Measurements from ENCODE around the gene SPTBN5. TPM values are rescaled to one million over a fixed set of nuclear protein-coding genes. Genes with fewer than 3 reads are reported as not detected.

The SPTBN5 gene
- total and polyA plus RNA-seq, 2 experiments from 2014 or later, result 0.57 to 1.1 TPM

- TF ChIP-seq STAT1 (IDR thresholded peaks at IDR 0.05; ENCODE audit: unreplicated experiment) (no peak), ZNF462 (CRISPR knock-in tag; IDR thresholded peaks at IDR 0.05) (no peak), ETS1 (IDR thresholded peaks at IDR 0.05) (no peak), JUNB (IDR thresholded peaks at IDR 0.05; ENCODE audit: unreplicated experiment) (no peak), NANOG (IDR thresholded peaks at IDR 0.05; ENCODE audit: borderline replicate concordance) (no peak), ZNF331 (CRISPR knock-in tag; IDR thresholded peaks at IDR 0.05; ENCODE audit: low read depth) (no peak), ZNF114 (CRISPR knock-in tag; IDR thresholded peaks at IDR 0.05) (no peak), EZH2phosphoT487 (IDR thresholded peaks at IDR 0.05; ENCODE audit: unreplicated experiment) (no peak), CREB1 (CRISPR knock-in tag; IDR thresholded peaks at IDR 0.05; ENCODE audit: low read depth) (no peak), EZH2 (IDR thresholded peaks at IDR 0.05; ENCODE audit: low read depth, unreplicated experiment) (no peak)
- H3K27ac ChIP-seq (ENCODE audit: low read depth), result no peak overlapping the region
- Mint-ChIP-seq H3K9me3 (no peaks in the 10 kb centered on the region), H3K4me3 (no peak overlapping the region), H3K27ac (no peak overlapping the region), H3K4me1 (peaks cover 6% of the 10 kb centered on the region), H3K27me3 (ENCODE audit: insufficient read depth, low read depth, poor library complexity) (peaks cover 9% of the 10 kb centered on the region), H3K36me3 (ENCODE audit: low read depth) (no peaks in the 10 kb centered on the region)
- no peaks in the 10 kb centered on the region for H4K20me1 ChIP-seq (replicated peaks; ENCODE audit: insufficient read depth)
- H3K9me2 ChIP-seq (ENCODE audit: insufficient read depth), result no peaks in the 10 kb centered on the region
- no peaks in the 10 kb centered on the region for H3K79me2 ChIP-seq (replicated peaks; ENCODE audit: insufficient read depth)
- no peaks in the 10 kb centered on the region for H3K36me3 ChIP-seq (ENCODE audit: insufficient read depth)
- H3K4me3 ChIP-seq, result no peak overlapping the region
- H3F3A ChIP-seq (replicated peaks; ENCODE audit: low read depth), result no peaks in the 10 kb centered on the region
- H2AFZ ChIP-seq, result no peak overlapping the region
- ATAC-seq, result peak; percentile 8
- no peaks in the 10 kb centered on the region for H3K4me1 ChIP-seq (ENCODE audit: insufficient read depth)
- H3K4me2 ChIP-seq, result no peak overlapping the region
- H3K27me3 ChIP-seq (ENCODE audit: insufficient read depth), result no peaks in the 10 kb centered on the region
- no peak for DNase-seq (ENCODE audit: low spot score)
Observed at GRCh38 chr15:41855261-41855961, 38.4 kb downstream of the SPTBN5 start.
